ENCODE results near the gene NHSL2.

DNA sequence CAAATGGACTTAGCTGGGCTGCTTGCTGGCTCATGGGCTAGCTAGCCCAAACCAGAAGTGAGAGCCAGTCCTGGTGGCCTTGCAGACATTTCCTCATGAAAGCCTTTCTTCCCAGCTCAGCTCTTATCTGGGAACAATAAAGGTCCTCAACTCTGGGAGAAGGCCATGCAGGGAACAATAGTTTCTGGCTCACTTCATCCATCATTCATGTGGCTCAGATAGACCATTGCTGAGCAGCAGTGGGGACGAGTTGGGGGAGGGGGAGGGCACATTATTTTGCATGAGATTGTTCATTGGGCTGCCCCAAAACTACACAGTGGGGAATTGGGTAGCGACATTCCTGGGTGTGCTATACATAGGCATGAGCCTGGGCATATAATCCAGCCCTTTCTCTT, 47.6 kb downstream of the NHSL2 start:
- TF ChIP-seq, protein P1, sequence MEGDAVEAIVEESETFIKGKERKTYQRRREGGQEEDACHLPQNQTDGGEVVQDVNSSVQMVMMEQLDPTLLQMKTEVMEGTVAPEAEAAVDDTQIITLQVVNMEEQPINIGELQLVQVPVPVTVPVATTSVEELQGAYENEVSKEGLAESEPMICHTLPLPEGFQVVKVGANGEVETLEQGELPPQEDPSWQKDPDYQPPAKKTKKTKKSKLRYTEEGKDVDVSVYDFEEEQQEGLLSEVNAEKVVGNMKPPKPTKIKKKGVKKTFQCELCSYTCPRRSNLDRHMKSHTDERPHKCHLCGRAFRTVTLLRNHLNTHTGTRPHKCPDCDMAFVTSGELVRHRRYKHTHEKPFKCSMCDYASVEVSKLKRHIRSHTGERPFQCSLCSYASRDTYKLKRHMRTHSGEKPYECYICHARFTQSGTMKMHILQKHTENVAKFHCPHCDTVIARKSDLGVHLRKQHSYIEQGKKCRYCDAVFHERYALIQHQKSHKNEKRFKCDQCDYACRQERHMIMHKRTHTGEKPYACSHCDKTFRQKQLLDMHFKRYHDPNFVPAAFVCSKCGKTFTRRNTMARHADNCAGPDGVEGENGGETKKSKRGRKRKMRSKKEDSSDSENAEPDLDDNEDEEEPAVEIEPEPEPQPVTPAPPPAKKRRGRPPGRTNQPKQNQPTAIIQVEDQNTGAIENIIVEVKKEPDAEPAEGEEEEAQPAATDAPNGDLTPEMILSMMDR (IDR thresholded peaks at IDR 0.05) = no peak
- no peak for TF ChIP-seq POLR2A (IDR thresholded peaks at IDR 0.05)

Measured in body of pancreas (tissue), 4 donors.